Nephron progenitor cell (in vitro differentiated cells): ENCODE data around the gene ADCY3.

ENCODE experiments used
- DNase-seq: peaks from one replicate; pipeline ENCODE4 v3.0.0; 2021
- H3K27ac Mint-ChIP-seq: 2 replicates; pipeline ENCODE4 v1.8.0; 2021; ENCODE audit warnings: mild to moderate bottlenecking, moderate library complexity, mixed read lengths
- H3K27me3 Mint-ChIP-seq: 2 replicates; pipeline ENCODE4 v1.8.0; 2021; ENCODE audit warnings: mild to moderate bottlenecking, low read depth, mixed read lengths; ENCODE audit not compliant: poor library complexity
- H3K36me3 Mint-ChIP-seq: 2 replicates; pipeline ENCODE4 v1.8.0; 2021; ENCODE audit warnings: low read depth, mixed read lengths
- H3K4me1 Mint-ChIP-seq: 2 replicates; pipeline ENCODE4 v1.8.0; 2021; ENCODE audit warnings: mixed read lengths
- H3K4me3 Mint-ChIP-seq: 2 replicates; pipeline ENCODE4 v1.8.0; 2021; ENCODE audit warnings: mild to moderate bottlenecking, moderate library complexity, mixed read lengths
- H3K9me3 Mint-ChIP-seq: 2 replicates; pipeline ENCODE4 v1.8.0; 2021; ENCODE audit warnings: mild to moderate bottlenecking, moderate library complexity, mixed read lengths
- TF ChIP-seq, protein P1 (sequence below): fragments of 200-600 bp; sonication (generic); IDR thresholded peaks from 2 replicates; pipeline ENCODE4 v1.5.0; 2021; ENCODE audit warnings: antibody characterized with exemption

Gene ADCY3

DNA sequence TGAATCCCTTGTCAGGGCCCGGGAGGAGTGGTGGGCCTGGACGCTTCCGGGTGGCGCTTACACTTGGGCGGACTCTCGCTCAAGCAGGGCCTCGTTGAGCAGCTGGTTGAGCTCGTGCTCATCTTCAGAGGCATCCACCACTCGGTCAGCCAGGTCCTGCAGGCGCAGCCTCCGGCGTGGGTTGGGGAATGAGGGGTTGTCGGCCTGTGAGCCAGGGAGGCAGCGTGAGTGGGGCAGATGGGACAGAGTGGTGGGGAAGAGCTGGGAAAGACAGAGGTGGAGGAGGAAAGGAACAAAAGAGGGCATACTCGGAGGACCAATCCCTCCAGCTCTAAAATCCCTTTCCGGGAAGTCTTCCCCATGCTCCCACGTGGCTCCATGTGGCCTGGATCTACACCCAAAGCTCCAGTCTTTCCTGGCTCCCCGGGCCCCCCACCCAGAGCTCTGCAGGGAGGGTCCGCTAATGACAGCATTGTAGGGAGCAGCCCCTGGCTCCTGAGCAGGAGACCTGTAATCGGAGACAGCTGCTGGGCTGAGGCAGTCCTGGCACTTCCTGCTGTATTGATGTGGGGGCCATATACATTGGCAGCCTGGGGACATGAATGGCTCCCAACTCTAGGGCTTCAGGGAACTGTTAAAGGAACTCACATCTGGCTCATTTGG lies 85.2 kb downstream of the ADCY3 start:
- Mint-ChIP-seq H3K36me3 (peaks cover 32% of the 10 kb centered on the region), H3K27ac (peak overlapping the region; percentile 39), H3K9me3 (no peaks in the 10 kb centered on the region), H3K27me3 (peaks cover 3% of the 10 kb centered on the region), H3K4me1 (peaks cover 45% of the 10 kb centered on the region), H3K4me3 (no peak overlapping the region)
- DNase-seq: no peak
- TF ChIP-seq, protein P1, sequence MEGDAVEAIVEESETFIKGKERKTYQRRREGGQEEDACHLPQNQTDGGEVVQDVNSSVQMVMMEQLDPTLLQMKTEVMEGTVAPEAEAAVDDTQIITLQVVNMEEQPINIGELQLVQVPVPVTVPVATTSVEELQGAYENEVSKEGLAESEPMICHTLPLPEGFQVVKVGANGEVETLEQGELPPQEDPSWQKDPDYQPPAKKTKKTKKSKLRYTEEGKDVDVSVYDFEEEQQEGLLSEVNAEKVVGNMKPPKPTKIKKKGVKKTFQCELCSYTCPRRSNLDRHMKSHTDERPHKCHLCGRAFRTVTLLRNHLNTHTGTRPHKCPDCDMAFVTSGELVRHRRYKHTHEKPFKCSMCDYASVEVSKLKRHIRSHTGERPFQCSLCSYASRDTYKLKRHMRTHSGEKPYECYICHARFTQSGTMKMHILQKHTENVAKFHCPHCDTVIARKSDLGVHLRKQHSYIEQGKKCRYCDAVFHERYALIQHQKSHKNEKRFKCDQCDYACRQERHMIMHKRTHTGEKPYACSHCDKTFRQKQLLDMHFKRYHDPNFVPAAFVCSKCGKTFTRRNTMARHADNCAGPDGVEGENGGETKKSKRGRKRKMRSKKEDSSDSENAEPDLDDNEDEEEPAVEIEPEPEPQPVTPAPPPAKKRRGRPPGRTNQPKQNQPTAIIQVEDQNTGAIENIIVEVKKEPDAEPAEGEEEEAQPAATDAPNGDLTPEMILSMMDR: no peak

DNA sequence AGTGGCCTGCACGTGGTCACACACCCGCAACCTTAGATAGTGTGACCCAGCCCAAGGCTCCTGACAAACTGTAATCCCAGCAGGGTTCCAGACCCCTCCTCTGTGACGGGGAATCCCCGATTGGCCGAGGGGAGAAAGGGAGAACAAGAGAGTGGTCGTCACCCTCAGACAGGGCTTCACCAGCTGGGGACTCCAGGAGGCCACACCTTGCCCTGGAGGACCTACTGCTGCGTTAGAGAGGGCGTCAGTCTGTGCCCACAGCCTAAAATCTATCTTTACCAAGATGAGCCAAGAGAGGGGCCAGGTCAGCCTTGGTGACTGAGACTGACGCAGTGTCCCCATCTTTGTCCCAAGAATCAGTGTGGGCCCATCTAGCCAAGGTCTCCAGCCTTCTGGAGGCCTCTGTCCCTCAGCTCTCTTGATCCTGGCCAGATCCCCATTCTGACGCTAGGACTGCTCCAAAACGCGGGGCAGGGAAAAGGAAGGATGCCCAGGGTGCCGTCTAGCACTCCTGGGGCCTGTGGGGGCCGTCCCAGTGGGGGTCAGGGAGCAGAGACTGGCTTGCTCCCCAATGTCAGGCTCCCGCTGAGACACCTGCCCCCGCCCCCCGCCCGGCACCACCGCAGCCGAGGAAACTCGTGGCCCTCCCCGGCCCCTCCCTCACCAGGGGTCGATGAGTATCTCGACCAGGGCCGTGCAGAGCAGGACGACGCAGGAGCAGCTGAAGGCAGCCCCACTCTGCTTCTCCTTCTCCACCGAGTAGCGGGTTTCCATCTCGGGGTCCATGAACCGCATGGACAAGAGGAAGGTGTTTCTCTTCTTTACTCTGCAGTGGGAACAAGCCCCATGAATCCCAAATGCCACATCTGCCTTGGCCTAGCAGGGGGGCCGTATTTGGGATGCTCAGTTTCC lies 86.0 kb downstream of the ADCY3 start:
- peaks cover 45% of the 10 kb centered on the region for H3K4me1 Mint-ChIP-seq
- H3K9me3 Mint-ChIP-seq: no peaks in the 10 kb centered on the region
- peaks cover 32% of the 10 kb centered on the region for H3K36me3 Mint-ChIP-seq
- peak overlapping the region; percentile 98 for H3K27ac Mint-ChIP-seq
- DNase-seq: no peak
- TF ChIP-seq, protein P1: no peak
- H3K4me3 Mint-ChIP-seq: no peak overlapping the region
- H3K27me3 Mint-ChIP-seq: peaks cover 3% of the 10 kb centered on the region

DNA sequence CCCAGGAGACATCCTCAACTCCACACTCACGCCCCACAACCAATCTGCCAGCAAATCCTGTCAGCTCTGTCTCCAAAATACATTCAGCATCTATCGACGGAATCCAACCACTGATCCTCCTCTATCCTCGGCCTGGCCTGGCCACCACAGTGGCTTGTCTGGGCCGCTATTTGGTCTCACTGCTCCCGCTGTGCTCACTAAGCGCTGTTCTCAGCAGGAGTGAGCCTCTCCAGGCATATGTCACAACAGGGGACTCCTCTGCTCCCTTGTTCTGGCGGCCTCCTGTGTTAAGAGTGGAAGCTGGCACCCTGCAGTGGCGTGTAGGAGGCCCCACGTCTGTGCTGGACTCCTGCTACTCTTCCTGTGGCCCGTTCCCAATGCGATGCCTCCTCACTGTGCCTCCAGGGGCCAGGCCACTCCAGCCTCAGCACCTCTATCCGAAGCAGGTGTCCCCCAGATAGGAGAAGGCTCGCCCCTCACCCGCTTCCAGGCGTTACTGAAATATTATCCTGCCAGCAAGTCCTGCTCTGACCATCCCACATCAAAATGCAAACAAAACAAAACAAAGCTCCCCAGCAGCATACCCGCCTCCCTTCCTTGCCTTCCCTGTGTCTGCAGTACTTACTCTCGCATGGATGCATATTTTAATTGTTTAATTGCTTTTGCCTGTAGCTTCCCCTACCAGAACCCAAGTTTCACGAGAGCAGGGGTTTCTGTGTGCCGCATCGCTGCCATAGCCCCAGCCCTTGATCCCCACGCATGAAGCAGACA lies 86.9 kb downstream of the ADCY3 start:
- Mint-ChIP-seq H3K27ac (peak overlapping the region; percentile 98), H3K4me3 (peak overlapping the region; percentile 45), H3K4me1 (peaks cover 46% of the 10 kb centered on the region), H3K9me3 (no peaks in the 10 kb centered on the region), H3K36me3 (peaks cover 32% of the 10 kb centered on the region), H3K27me3 (peaks cover 3% of the 10 kb centered on the region)
- no peak for DNase-seq
- TF ChIP-seq, protein P1: no peak

DNA sequence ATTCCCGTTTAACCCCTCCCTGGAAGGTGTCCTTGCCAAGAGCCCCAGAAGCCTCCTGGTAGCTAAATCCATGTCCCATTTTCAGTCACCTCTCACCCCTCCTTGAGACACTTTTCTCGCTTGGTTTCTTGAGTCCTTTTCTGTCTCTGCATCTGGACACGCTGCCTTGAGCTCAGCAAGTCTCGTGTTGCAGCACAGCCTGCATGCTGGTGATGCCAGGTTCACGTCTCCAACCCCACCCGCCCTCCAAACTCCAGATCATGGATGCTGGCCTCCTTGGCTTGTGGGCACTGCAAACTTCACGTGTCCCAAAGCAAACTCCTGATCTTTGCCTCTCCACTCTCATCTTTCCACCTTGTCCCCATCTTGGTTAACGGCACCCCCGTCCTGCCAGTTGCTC lies 87.5 kb downstream of the ADCY3 start:
- H3K4me1 Mint-ChIP-seq: peaks cover 52% of the 10 kb centered on the region
- peak overlapping the region; percentile 98 for H3K27ac Mint-ChIP-seq
- H3K27me3 Mint-ChIP-seq: no peaks in the 10 kb centered on the region
- no peak overlapping the region for H3K4me3 Mint-ChIP-seq
- peaks cover 36% of the 10 kb centered on the region for H3K36me3 Mint-ChIP-seq
- TF ChIP-seq, protein P1: no peak
- H3K9me3 Mint-ChIP-seq: no peaks in the 10 kb centered on the region
- DNase-seq: no peak

DNA sequence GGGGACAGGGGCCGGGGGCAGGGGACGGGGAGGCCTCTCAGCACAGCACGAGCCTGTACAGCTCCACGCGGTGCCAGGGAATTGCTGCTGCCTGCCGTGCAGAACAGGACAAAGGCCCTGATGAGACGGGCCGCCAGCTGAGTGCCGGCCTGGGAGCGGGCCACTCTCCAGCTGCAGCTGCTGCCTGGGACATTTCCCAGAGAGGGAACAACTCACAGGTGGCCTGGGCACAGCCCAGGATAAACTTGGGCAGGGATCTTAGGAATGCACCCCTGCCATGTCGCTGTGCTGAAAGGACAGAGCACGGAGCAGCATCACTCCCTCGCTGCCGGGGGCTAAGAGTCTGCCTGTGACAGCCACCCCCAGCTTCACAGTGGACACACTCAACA lies 88.0 kb downstream of the ADCY3 start:
- Mint-ChIP-seq H3K4me1 (peaks cover 56% of the 10 kb centered on the region), H3K27ac (peak overlapping the region; percentile 98), H3K9me3 (no peaks in the 10 kb centered on the region), H3K27me3 (no peaks in the 10 kb centered on the region), H3K4me3 (no peak overlapping the region), H3K36me3 (peaks cover 36% of the 10 kb centered on the region)
- TF ChIP-seq, protein P1: no peak
- peak; percentile 20 for DNase-seq
